Neuronal stem cell (in vitro differentiated cells): ENCODE measurements around the gene SH3TC1.
A peak's percentile ranks its signal among the peaks of the same experiment; 100 is the strongest.

Experiments
- DNase-seq: peaks from one replicate; pipeline ENCODE4 v3.0.0-alpha.2; 2013; ENCODE audit warnings: low spot score
- H2AFZ ChIP-seq: one replicate; pipeline ENCODE4 v1.6.1; 2013; ENCODE audit warnings: mild to moderate bottlenecking, low read length, inconsistent platforms
- H2AK5ac ChIP-seq: 2 replicates; pipeline ENCODE4 v1.6.1; 2013; ENCODE audit warnings: low read depth, mild to moderate bottlenecking, inconsistent platforms, low read length, moderate library complexity, mixed read lengths
- H2BK120ac ChIP-seq: 2 replicates; pipeline ENCODE4 v1.6.1; 2013; ENCODE audit warnings: low read depth, mild to moderate bottlenecking, inconsistent platforms, low read length, moderate library complexity, mixed read lengths
- H2BK12ac ChIP-seq: one replicate; pipeline ENCODE4 v1.6.1; 2013; ENCODE audit warnings: low read length, inconsistent platforms
- H2BK15ac ChIP-seq: 2 replicates; pipeline ENCODE4 v1.6.1; 2013; ENCODE audit warnings: mild to moderate bottlenecking, low read length, inconsistent platforms, mixed read lengths
- H2BK5ac ChIP-seq: one replicate; pipeline ENCODE4 v1.6.1; 2013; ENCODE audit warnings: inconsistent platforms, mild to moderate bottlenecking, low read length, moderate library complexity
- H3K14ac ChIP-seq: one replicate; pipeline ENCODE4 v1.6.1; 2013; ENCODE audit warnings: low read length, inconsistent platforms
- H3K18ac ChIP-seq: 2 replicates; pipeline ENCODE4 v1.6.1; 2013; ENCODE audit warnings: low read length, inconsistent platforms
- H3K23ac ChIP-seq: 2 replicates; pipeline ENCODE4 v1.6.1; 2013; ENCODE audit warnings: low read depth, mild to moderate bottlenecking, mixed read lengths, low read length, inconsistent platforms; ENCODE audit not compliant: poor library complexity
- H3K27ac ChIP-seq: replicated peaks from 3 replicates; pipeline ENCODE4 v1.5.1; 2013; ENCODE audit warnings: low read length, inconsistent platforms
- H3K27me3 ChIP-seq, 3 experiments: 2 replicates each; pipeline ENCODE4 v1.6.1; 2013; ENCODE audit warnings: low read length in 3 of 3, mild to moderate bottlenecking in 2 of 3, inconsistent platforms in 1 of 3, low read depth in 1 of 3, mixed read lengths in 1 of 3, moderate library complexity in 1 of 3; ENCODE audit not compliant: control insufficient read depth in 3 of 3, insufficient read depth in 3 of 3
- H3K36me3 ChIP-seq, 2 donors: replicated peaks in 1 of 2; 2 replicates each; pipeline ENCODE4 v1.6.1; 2013; ENCODE audit warnings: low read length in 2 of 2; ENCODE audit not compliant: control insufficient read depth in 2 of 2, insufficient read depth in 2 of 2
- H3K4ac ChIP-seq: 2 replicates; pipeline ENCODE4 v1.6.1; 2013; ENCODE audit warnings: inconsistent platforms, mild to moderate bottlenecking, low read length, moderate library complexity
- H3K4me1 ChIP-seq, 2 donors: 1 replicate in 1 of 2; 2 replicates in 1 of 2; pipeline ENCODE4 v1.6.1; 2013; ENCODE audit warnings: low read length in 2 of 2, low read depth in 1 of 2; ENCODE audit not compliant: control insufficient read depth in 2 of 2, insufficient read depth in 1 of 2
- H3K4me2 ChIP-seq: one replicate; pipeline ENCODE4 v1.6.1; 2013; ENCODE audit warnings: mild to moderate bottlenecking, low read length, inconsistent platforms; ENCODE audit not compliant: insufficient read depth, poor library complexity, severe bottlenecking
- H3K4me3 ChIP-seq, 2 donors: 2 replicates each; pipeline ENCODE4 v1.5.1; 2013; ENCODE audit warnings: low read length in 2 of 2, mild to moderate bottlenecking in 2 of 2, inconsistent platforms in 1 of 2, moderate library complexity in 1 of 2
- H3K79me1 ChIP-seq: one replicate; pipeline ENCODE4 v1.6.1; 2013; ENCODE audit warnings: low read depth, mild to moderate bottlenecking, inconsistent platforms, low read length, moderate library complexity
- H3K9ac ChIP-seq: one replicate; pipeline ENCODE4 v1.6.1; 2013; ENCODE audit warnings: mild to moderate bottlenecking, low read depth, low read length, inconsistent platforms; ENCODE audit not compliant: poor library complexity
- H3K9me3 ChIP-seq, 2 donors: replicated peaks in 1 of 2; 2 replicates each; pipeline versions ENCODE3 to v1.6.1; 2013; ENCODE audit warnings: low read length in 2 of 2, mild to moderate bottlenecking in 2 of 2, inconsistent platforms in 1 of 2, low read depth in 1 of 2, mixed read lengths in 1 of 2, moderate library complexity in 1 of 2; ENCODE audit not compliant: control insufficient read depth in 2 of 2, insufficient read depth in 1 of 2
- H4K8ac ChIP-seq: one replicate; pipeline ENCODE4 v1.6.1; 2013; ENCODE audit warnings: low read depth, mild to moderate bottlenecking, inconsistent platforms, low read length, moderate library complexity
- H4K91ac ChIP-seq: one replicate; pipeline ENCODE4 v1.6.1; 2013; ENCODE audit warnings: low read length, low read depth, mild to moderate bottlenecking, inconsistent platforms; ENCODE audit not compliant: poor library complexity
- WGBS, 2 donors: extraction: QIAGEN DNeasy Blood & Tissue Kit; methylation state at CpG; one replicate each; pipeline ENCODE4 v1.1.7; 2013; ENCODE audit warnings: missing lambda C conversion rate in 2 of 2, mixed read lengths in 1 of 2; ENCODE audit not compliant: insufficient read length in 2 of 2, insufficient replicate concordance in 1 of 2; ENCODE audit errors: extremely low coverage in 2 of 2; 5-methylcytosine and 5-hydroxymethylcytosine counted together

SH3TC1 gene

GRCh38 chr4:8258552-8259212, 59.6 kb downstream of the SH3TC1 start:
- H3K9ac ChIP-seq: no peak overlapping the region
- no peak overlapping the region for H3K27ac ChIP-seq
- no peak overlapping the region for H3K4me2 ChIP-seq
- H3K14ac ChIP-seq: no peak overlapping the region
- peaks cover 6 to 7% of the 10 kb centered on the region in 2 donors for H3K4me1 ChIP-seq
- H2BK15ac ChIP-seq: no peak overlapping the region
- peak overlapping the region in 1 of 2 donors; percentile 10 for H3K4me3 ChIP-seq
- H3K18ac ChIP-seq: no peak overlapping the region
- H3K36me3 ChIP-seq: no peaks in the 10 kb centered on the region
- no peak overlapping the region for H2AFZ ChIP-seq
- no CpG with 5 or more reads among the region's 13 CpGs for WGBS, 2 donors
- H2BK120ac ChIP-seq: no peak overlapping the region
- no peak overlapping the region for H2AK5ac ChIP-seq
- no peaks in the 10 kb centered on the region for H3K9me3 ChIP-seq
- H3K27me3 ChIP-seq: peaks cover 0 to 18% (median 0%) of the 10 kb centered on the region in 3 experiments
- DNase-seq: no peak
- no peak overlapping the region for H4K8ac ChIP-seq
- H4K91ac ChIP-seq: no peak overlapping the region
- no peak overlapping the region for H2BK5ac ChIP-seq
- H3K4ac ChIP-seq: no peak overlapping the region
- H2BK12ac ChIP-seq: no peak overlapping the region
- no peak overlapping the region for H3K23ac ChIP-seq
- H3K79me1 ChIP-seq: no peaks in the 10 kb centered on the region

GRCh38 chr4:8259743-8260430, 60.8 kb downstream of the SH3TC1 start:
- Histone ChIP-seq H4K91ac (no peak overlapping the region), H2BK5ac (no peak overlapping the region), H3K4ac (no peak overlapping the region), H3K4me3 (no peak overlapping the region), H3K4me1 (peaks cover 6 to 7% of the 10 kb centered on the region in 2 donors), H4K8ac (no peak overlapping the region), H3K27ac (no peak overlapping the region), H3K79me1 (no peaks in the 10 kb centered on the region), H3K27me3 (peaks cover 0 to 25% (median 0%) of the 10 kb centered on the region in 3 experiments), H2BK15ac (no peak overlapping the region), H3K4me2 (no peak overlapping the region), H3K23ac (no peak overlapping the region), H2AFZ (no peak overlapping the region), H3K9ac (no peak overlapping the region), H2BK12ac (no peak overlapping the region), H3K14ac (peak overlapping the region; percentile 3), H3K36me3 (no peaks in the 10 kb centered on the region), H3K9me3 (no peaks in the 10 kb centered on the region), H2AK5ac (no peak overlapping the region), H2BK120ac (no peak overlapping the region), H3K18ac (no peak overlapping the region)
- DNase-seq: no peak
- WGBS, 2 donors: no CpG with 5 or more reads among the region's 11 CpGs

- H3K14ac ChIP-seq: no peak overlapping the region
- H3K4me3 ChIP-seq: no peak overlapping the region
- H3K27ac ChIP-seq: no peak overlapping the region
- no peak overlapping the region for H4K8ac ChIP-seq
- peaks cover 0 to 32% (median 0%) of the 10 kb centered on the region in 3 experiments for H3K27me3 ChIP-seq
- no peak overlapping the region for H3K4ac ChIP-seq
- H3K9me3 ChIP-seq: no peaks in the 10 kb centered on the region
- DNase-seq: no peak
- peak overlapping the region; percentile 82 for H3K18ac ChIP-seq
- no peak overlapping the region for H2BK15ac ChIP-seq
- WGBS, 2 donors: no CpG with 5 or more reads among the region's 13 CpGs
- no peak overlapping the region for H2BK120ac ChIP-seq
- no peak overlapping the region for H2BK12ac ChIP-seq
- peaks cover 6 to 7% of the 10 kb centered on the region in 2 donors for H3K4me1 ChIP-seq
- H2AFZ ChIP-seq: no peak overlapping the region
- H3K79me1 ChIP-seq: no peaks in the 10 kb centered on the region
- peak overlapping the region; percentile 13 for H3K9ac ChIP-seq
- H4K91ac ChIP-seq: no peak overlapping the region
- no peak overlapping the region for H3K23ac ChIP-seq
- H3K4me2 ChIP-seq: no peak overlapping the region
- peak overlapping the region; percentile 33 for H2AK5ac ChIP-seq
- H2BK5ac ChIP-seq: no peak overlapping the region
- no peaks in the 10 kb centered on the region for H3K36me3 ChIP-seq
Measured at GRCh38 chr4:8260656-8261111, 61.6 kb downstream of the SH3TC1 start.

- no peak overlapping the region for H2BK12ac ChIP-seq
- H3K4me1 ChIP-seq: peaks cover 6 to 7% of the 10 kb centered on the region in 2 donors
- H3K23ac ChIP-seq: no peak overlapping the region
- H2BK5ac ChIP-seq: no peak overlapping the region
- H2AFZ ChIP-seq: no peak overlapping the region
- peak overlapping the region; percentile 76 for H4K8ac ChIP-seq
- peak overlapping the region; percentile 68 for H3K4ac ChIP-seq
- no peak overlapping the region for H3K14ac ChIP-seq
- peak overlapping the region; percentile 71 for H2BK15ac ChIP-seq
- no peaks in the 10 kb centered on the region for H3K9me3 ChIP-seq
- no peak for DNase-seq
- no CpG with 5 or more reads among the region's 25 CpGs for WGBS, 2 donors
- H3K4me3 ChIP-seq: no peak overlapping the region
- H3K36me3 ChIP-seq: no peaks in the 10 kb centered on the region
- H3K4me2 ChIP-seq: no peak overlapping the region
- peak overlapping the region; percentile 89 for H2AK5ac ChIP-seq
- no peak overlapping the region for H3K27ac ChIP-seq
- H3K27me3 ChIP-seq: peaks cover 0 to 39% (median 0%) of the 10 kb centered on the region in 3 experiments
- H3K79me1 ChIP-seq: no peaks in the 10 kb centered on the region
- H3K9ac ChIP-seq: no peak overlapping the region
- H2BK120ac ChIP-seq: no peak overlapping the region
- peak overlapping the region; percentile 50 for H4K91ac ChIP-seq
- peak overlapping the region; percentile 70 for H3K18ac ChIP-seq
Measured at GRCh38 chr4:8261851-8262535, 62.9 kb downstream of the SH3TC1 start.
